Left kidney (tissue), 2 donors: ENCODE measurements around the gene CPA2. TPM values are rescaled to one million over a fixed set of nuclear protein-coding genes. Genes with fewer than 3 reads are reported as not detected.

Experiments
- DNase-seq: peaks from one replicate; pipeline ENCODE4 v3.0.0-alpha.2; 2013
- polyA plus RNA-seq: library from polyadenylated mRNA; unstranded; fragments of 120-200 nt; gene quantifications from one replicate; pipeline ENCODE4 v1.2.1, GENCODE V29; 2013; ENCODE audit not compliant: insufficient read length

Gene CPA2
- polyA plus RNA-seq, 1 donor = 0.60 TPM

DNA sequence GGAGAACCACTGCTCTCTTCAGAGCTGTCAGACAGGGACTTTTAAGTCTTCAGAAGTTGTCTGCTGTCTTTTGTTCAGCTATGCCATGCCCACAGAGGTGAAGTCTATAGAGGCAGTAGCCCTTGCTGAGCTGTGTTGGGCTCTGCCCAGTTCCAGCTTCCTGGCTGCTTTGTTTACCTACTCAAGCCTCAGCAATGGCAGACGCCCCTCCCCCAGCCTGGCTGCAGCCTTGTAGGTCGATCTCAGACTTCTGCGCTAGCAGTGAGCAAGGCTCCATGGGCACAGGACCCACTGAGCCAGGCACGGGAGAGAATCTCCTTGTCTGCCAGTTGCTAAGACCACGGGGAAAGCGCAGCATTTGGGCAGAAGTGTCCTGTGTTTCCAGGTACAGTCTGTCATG, 12.1 kb upstream of the CPA2 start:
- DNase-seq = no peak

DNA sequence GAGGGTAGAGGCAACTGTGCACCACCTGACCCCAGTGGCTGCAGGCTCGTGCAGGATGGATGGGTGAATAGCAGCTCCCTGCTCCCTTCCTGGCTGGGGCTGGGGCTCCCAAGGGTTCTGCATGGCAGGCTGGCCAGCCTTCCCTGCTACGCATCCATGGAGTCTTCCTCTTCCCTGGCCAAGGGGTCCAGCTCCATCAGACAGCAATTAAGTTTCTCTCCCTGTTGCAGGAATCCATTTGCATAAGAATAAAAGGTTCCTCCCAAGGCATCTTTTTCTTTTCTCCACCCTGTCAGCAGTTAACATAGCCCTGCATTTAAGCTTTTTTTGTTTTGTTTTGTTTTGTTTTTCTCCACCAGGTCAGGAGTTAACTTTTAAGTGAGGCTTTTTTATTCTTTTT, 10.0 kb upstream of the CPA2 start:
- DNase-seq = no peak

DNA sequence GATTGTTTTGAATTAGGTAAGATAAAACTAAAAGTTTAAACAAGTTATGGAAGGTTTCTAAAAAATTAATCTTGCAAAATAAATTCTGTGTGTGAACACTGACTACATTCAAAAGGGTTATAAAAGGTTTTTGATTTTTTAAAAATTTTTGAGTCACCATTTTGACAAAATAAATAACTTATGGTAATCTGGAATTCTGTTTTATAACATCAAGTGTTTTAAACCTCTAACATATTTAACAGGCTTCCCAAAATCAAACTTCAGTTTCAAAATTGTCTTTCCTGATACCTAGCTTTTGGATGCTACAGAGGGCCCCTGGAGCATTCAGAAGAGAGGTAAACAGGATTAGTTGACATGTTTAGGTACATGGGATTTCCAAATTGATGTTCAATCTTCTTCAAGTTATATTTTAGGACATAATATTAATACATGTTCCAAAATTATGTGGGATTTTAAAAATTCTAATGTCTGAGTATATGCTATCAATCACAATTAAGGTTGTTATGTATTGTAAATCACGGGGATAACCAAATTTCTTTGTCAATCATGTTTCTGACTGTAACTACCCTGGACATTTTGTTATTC, 8.1 kb upstream of the CPA2 start:
- no peak for DNase-seq

DNA sequence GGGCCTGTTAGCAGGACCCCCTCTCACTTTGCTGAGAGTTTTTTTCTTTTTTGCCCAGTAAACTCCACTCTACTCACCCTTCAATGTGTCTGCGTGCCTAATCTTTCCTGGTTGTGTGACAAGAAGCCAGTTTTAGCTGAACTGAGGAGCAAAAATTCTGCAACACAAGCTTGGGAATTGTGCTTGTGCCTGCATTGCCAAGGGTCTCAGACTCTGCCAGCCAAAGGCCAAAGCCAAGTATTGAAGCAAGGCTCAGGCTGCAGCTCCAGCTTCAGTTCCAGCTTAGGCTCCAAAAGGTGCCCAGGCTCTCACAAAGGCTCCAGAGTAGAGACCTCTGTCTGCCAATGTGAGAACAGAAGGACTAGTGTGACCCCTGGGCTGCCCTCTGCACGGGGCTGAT, 4.2 kb upstream of the CPA2 start:
- DNase-seq = no peak

DNA sequence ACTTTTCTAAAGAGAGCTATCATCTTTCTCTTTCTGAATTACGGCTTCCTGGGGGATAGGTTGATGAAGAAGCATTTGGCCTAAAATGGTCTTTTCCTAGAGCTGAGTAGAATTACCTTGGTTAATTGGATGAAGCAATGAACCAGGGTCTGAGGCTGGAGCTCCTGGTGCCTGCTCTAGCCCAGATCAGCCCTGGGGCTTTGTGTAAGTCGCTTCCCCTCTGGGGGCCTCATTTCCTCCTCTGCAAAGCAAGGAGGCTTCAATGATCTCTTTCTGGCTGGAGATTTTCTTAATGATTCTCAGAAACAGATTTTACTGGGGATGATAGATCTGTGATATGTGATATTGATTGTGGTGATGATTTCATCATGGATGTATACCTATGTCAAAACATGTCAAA, 3.5 kb upstream of the CPA2 start:
- no peak for DNase-seq

DNA sequence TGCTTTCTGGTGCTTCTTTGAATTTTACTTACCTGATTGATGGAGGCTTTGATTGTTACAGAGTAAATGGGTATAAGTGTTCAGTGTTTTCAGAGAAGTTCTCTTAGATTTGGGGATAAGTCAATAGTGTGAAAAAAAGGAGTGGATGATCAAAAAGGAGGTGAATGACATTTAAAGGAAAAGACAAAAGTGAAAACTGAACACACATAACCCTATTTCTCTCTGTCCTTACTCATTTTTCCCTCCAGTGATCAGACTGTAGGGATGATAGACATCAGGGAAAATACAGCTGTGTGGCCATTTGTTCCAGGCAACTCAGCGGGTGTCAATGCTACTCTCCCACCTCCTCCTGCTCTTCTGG, 278 bp downstream of the CPA2 start:
- no peak for DNase-seq

DNA sequence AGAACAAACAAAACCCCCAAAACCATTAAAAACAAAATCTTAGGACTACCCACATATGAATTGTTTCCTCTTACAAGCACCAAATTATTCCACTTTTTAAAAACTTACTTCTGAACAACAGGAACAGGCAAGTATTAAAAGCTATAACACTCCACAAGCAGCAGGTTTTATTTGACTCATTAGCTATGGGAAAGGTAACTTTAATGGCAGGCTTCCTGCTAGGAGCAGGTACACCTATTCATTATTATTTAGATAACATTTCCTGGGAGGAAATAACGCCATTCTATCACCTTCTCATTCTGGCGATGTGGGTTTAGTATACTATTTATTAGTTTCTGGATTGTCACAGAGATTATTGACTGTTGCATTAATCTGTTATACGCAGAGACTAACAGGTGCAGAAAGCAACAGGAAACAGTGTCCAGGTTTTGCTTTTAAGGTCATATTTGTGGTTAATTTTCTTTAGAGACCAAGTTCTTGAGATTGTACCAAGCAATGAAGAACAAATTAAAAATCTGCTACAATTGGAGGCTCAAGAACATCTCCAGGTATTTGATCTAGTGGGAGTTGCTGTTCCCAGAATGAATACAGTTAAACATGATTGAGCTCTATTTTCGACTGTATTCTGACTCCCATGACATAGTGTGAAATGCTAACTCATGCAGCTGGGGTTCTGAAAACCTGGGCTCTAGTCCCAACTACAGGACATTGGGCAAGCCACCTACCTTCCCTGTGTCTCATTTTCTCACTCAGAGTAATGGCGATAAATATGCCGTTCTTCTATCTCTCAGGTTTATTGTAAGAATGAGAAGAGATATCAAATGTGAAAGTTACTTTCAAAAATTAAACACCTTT, 2.0 kb downstream of the CPA2 start:
- no peak for DNase-seq

DNA sequence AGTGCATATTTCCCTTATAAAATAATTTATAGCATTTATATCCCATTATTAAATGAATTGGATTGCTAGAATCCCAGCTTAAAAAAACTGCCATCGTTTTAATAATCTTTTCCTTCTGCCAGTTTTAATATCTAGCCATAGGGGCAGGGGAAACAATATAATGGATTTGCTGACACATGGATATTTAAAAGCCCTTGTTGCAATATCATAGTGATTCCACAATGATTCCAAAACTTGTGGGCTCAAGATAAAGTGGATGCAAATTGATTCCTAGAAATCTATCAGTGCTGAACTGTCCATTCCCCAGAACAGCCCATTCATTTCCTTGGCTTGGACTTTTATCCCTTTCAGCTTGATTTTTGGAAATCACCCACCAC, 2.6 kb downstream of the CPA2 start:
- no peak for DNase-seq

DNA sequence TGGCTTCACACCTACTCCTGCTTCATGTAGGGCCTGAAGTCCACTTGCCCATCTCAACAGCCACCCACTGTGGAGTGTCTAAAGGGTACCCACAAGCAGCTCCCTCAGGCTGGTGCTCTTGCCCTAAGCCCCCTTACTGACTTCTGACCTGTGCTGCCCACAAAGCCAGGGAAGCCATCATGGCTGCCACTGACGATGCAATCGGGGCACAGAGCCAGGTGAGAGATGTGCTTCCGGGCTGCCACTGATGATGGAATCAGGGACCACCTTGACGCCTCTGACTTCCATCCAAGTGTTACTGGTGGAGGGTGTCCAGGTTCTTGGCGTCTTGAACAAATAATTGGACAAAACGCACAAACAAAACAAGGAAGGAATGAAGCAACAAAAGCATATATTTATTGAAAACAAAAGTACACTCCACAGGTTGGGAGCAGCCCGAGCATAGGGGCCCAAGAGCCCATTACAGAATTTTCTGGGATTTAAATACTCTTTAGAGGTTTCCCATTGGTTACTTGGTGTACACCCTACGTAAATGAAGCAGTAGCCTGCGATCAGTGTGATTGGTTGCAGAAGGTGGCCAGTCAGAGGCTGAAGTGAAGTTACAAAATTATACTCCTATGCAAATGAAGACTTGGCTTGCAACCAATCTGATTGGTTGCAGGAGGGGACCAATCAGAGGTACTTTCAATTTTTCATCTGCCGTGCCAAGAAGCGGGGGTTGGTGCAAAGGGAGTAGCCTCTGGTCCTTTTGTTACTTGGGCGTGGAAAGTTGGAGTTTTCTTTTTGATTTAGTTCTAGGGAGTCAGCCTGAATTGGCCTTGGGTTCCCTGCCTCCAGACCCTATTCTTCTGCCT, 4.5 kb downstream of the CPA2 start:
- DNase-seq = no peak

DNA sequence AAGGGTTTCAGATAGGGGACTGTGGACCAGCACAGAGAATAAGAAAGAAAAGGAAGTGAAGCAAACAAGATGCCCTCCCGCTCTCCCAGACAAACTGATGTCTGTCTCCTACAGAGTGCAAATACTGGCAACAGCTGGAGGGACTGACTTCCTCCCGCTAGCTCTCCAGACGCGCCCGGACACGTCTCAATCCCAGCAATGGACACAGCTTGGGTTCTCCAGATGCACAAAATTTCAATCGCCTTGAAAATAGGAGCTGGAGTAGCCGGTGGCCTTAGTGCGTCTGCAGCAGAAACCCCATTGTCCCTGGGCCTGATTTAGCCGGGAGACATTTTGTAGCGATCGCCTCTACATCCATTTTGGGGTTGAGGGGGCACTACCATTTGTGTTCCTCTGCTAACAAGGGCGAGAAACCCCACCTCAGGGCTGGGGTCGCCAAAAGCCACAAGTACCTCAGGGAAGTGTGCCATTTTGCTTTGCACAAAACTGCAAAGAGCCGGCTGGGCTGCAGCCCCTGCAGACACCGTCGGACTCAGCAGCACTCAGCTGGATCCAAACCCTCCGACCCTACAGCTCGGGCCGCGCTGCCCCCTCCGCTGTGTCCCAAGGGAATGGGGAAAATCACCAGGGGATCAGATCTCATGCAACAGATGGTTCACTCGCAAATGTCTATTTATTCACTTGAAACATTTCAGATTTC, 5.9 kb downstream of the CPA2 start:
- no peak for DNase-seq

DNA sequence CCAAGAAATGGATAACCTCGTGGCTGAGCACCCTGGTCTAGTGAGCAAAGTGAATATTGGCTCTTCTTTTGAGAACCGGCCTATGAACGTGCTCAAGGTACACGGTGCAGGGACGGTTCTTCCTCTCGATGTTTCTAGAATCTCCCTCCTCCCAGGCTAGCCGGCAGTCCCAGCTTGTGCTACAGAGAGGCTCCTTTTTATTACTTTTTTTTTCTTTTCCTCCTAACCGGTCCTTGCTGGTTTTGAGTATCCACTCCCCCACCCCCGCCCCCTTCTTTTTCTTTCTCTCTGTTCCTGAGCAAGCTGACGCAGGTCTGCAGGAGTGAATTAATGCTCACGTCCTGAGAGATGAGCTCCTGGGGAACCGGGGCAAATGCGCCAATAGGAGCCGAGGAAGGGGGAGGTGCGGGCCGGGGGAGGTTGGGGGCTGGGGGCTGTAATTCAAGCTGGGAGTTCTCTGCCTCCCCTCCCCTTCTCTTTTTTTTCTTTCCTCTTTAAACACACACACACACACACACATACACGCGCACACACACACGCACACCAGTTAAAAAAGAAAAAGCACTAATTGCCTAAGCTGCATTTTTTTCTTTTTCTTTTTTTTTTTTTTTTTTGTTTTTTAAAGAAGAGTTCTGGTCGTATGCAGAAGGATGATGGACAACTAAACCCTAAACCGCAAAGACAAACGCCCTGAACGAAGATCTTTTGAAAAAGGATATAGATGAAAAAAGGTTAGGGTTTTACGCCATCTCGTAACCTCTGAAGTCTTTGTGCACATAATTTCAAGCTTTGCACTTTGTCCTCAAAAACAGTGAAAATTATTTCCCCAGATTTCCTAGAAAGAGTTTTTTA, 6.6 kb downstream of the CPA2 start:
- DNase-seq = peak; percentile 97

DNA sequence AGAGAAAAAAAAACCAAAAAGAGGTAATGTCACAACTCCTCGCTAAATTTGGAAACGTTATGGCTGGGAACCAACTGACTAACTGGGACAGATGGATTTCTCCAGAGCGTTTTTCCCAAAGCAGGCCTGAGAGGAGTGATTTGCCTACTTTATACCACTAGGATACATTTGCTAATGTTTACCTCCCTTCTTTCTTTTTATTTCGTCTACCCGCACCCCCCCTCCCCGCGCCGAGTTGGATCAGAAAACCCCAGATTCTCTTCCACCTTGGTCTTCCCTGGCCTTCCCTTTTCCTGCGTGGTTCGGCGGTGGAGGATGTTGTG, 7.2 kb downstream of the CPA2 start:
- DNase-seq = no peak

DNA sequence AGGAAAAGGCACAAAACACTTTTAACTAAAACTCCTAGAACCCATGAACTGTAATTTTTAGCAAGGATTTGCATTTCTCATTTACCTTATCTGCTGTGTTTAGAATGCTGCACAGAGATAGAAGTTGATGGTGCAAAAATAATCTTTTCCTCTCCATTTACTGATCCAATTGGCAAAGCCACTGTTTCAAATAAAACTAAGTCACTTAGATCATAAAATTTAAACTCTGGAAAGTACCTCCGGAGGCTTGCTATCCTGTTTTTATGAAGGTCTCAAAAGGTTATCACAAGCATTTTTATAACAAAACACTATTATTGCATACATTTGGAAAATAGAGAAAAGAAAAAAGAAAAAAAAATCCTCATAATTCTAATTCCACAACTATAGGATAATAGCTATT, 7.6 kb downstream of the CPA2 start:
- no peak for DNase-seq

DNA sequence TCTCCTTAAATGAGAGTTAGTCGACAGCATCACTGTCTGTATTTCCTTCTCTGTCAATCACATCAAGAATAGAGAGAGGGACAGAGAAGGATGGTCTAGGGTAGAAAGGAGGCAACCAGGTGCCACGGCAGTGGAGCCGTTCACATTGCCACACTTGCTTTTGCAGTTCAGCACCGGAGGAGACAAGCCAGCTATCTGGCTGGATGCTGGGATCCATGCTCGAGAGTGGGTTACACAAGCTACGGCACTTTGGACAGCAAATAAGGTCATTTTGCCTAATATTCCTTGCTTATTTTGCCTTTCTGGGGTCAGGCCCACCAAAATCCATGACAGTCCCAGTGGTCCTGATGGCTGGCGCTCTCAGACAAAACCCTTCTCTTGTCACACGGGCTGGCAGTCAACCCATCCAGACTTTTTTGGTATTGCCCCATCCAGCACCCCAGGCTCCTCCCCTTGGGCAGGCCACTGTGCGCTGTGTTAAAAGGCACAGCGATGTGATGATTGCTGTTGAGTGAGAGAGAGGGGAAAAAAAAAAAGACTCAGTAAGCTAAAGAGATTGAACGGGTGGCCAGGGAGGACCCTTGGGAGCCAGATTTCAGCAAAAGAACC, 8.4 kb downstream of the CPA2 start:
- no peak for DNase-seq

DNA sequence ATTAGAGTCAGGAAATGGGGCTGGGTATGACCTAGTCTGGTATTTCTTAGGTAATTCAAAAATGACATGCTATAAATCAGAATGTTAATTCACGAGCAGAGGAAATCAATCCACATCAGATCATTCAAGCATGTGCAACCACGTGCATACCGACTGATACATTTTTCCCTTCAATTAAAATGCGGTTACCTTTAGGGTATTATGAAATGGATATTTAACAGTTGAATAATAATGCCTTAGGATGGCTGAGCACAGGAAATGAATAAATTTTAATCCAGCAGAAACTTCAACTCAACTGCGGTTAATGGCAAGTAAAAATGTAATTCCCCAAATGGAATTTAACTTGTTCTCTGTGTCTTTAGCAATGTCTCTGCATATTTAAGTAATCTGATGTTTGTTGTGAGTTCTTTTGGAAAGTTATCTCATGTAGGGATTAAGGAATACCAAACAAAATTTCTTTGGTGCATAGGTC, 9.2 kb downstream of the CPA2 start:
- no peak for DNase-seq

DNA sequence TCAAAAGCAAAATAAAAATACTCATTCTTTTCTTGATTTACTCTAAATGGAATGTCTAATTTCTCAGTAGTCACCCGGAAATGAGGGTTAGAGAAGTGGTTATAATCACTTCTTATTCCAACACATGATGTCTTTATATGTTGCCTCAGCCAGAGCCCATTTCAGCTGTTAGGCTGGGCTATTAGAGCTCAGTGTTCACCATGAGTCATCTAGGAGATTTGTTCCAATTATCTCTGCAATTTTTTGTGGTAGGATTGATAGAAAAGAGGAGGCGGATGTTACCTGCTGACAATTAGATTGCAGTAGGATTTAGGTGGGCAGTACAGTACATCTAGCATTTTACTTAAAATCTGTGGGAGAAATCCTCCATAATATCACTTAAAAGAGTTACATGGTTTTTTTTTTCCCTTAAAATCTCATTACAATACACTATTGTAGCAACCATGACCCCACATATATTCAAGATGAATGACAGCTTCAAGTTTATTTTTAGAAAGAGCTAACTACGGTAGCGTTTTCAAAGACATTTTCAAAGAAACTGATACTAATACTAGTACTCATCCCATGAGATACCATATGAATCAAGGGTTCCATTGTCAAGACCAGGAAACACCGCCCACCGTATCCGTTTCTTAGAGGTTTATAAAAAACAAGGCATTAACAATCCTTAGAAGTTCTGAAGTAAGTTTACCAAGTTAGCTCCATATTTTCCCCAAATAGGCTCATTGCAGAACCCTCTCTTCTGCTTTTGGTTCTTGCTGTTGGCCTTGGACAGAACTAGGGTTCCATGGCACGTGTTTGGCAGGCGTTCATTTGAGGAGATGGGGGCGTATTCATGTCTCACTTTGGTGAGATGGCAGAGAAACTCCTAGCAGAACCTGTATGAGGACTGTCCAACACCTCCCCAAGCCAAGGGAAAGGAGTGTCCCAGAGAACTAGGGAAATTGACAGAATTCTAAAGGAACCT, 10.4 kb downstream of the CPA2 start:
- DNase-seq = no peak

DNA sequence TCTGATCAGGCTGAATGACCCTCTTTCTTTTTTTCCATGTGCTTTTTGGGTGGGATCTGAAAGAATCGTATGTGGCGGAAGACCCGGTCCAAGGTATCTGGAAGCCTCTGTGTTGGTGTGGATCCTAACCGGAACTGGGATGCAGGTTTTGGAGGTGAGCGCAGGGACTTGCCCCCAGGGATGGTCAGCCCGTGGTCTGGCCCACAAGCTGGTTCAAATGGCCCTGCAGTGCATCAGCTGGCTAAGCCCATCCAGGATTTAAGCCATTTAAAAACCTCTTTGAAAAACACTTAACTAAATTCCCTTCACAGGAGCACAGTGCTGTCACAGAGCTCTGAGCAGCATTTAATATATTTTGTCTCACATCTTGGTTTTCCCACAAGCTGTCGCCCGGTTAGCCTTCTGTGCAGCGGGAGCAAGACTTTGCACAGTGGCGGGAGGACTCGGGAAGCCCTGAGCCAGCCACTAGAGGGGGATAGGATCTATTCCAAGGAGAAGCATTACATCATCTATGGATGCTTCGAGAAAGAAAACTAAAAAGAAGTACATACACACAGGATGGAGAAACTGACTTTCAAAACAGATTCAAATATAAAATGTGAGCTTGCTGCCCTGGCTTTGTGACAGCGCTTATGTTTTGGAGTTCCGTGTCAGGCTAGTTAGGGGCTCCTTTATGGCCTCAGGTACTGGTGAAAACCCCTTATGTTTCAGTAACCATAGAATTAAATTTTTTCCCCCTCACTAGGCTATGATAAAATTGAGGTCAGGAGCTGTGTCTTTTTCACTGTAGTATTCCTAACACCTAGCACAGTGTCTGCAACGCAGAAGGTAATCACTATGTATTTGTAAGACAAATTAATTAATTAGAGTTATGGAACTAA, 11.3 kb downstream of the CPA2 start:
- DNase-seq = peak; percentile 89

DNA sequence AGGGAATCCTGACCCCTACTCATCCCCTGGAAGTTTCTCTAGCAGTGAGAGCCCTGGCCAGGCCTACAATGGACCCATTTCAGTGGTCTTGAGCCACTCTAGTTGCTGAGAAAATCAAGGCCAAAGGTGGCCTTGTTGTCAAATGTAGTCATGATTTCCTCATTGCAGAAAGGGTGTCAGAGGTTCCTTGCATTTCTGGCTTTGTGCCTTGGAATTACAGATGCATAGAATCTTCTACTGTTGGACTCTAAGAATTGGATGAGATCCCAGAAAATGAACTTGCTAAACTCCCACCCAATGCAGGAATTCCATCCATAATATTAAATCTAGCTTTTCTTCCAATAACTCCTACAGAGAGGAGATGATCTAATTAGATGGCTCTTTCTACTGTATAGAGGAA, 12.2 kb downstream of the CPA2 start:
- no peak for DNase-seq

DNA sequence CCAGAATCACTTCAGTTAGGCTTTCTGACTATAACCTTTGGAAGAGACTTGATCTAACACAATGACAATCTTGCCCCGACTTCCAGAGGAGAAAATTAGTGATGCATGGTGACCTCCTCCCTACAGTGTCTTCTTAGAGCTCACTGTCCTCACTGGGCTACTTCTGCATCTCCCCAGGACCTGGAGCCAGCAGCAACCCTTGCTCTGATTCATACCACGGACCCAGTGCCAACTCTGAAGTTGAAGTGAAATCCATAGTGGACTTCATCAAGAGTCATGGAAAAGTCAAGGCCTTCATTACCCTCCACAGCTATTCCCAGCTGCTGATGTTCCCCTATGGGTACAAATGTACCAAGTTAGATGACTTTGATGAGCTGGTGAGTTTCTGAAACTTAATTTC, 12.6 kb downstream of the CPA2 start:
- DNase-seq = no peak
